Ectodermal cell (in vitro differentiated cells): ENCODE measurements around the gene ASPRV1.

Experiments used
- H3K27ac ChIP-seq: 2 replicates; pipeline ENCODE4 v1.7.0; 2013; ENCODE audit warnings: mild to moderate bottlenecking, low read depth, low read length; ENCODE audit not compliant: insufficient read depth, poor library complexity, severe bottlenecking
- H3K27me3 ChIP-seq: 2 replicates; pipeline ENCODE4 v1.7.0; 2013; ENCODE audit warnings: mild to moderate bottlenecking, low read length; ENCODE audit not compliant: insufficient read depth, control insufficient read depth, poor library complexity, severe bottlenecking
- H3K36me3 ChIP-seq: one replicate; pipeline ENCODE4 v1.7.0; 2013; ENCODE audit warnings: low read length; ENCODE audit not compliant: control insufficient read depth, insufficient read depth
- H3K4me1 ChIP-seq: one replicate; pipeline ENCODE4 v1.7.0; 2013; ENCODE audit warnings: low read length; ENCODE audit not compliant: control insufficient read depth, insufficient read depth
- H3K4me3 ChIP-seq: 2 replicates; pipeline ENCODE4 v1.7.0; 2013; ENCODE audit warnings: low read depth, low read length, control low read depth; ENCODE audit not compliant: insufficient read depth
- H3K9me3 ChIP-seq: 2 replicates; pipeline ENCODE4 v1.7.0; 2013; ENCODE audit warnings: mild to moderate bottlenecking, low read length, moderate library complexity; ENCODE audit not compliant: control insufficient read depth
- WGBS, 2 experiments: methylation state at CpG; one replicate each; pipeline ENCODE4 v1.1.7; 2013; ENCODE audit warnings: missing lambda C conversion rate in 2 of 2; 5-methylcytosine and 5-hydroxymethylcytosine counted together

The ASPRV1 gene

DNA sequence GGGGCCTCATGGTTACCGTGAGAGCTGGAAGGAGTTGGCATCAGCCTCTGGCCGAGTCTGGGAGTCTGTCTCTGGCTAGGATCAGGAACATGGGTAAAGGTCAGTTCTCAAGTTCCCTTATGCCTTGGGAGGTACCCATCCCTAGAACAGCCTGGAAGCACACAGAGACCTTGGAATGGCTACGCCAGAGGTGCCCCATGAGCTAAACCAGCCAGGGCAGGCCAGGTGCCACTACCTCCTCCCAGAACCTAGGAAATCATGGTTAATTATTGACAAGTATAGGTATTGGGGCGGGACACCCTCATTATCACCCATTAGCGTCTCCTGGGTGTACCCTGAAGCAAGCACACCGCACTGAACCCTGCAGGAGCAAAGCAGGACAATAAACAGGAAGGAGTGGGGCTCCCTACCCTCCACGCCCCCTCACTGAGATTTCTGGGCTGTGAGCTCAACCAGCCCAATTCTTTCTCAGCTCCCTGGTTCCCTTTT lies 3.0 kb upstream of the ASPRV1 start:
- no peaks in the 10 kb centered on the region for H3K9me3 ChIP-seq
- H3K27me3 ChIP-seq, result no peaks in the 10 kb centered on the region
- no peak overlapping the region for H3K4me3 ChIP-seq
- no peaks in the 10 kb centered on the region for H3K4me1 ChIP-seq
- H3K27ac ChIP-seq, result no peak overlapping the region
- WGBS, 2 experiments, result 93 to 95% methylated on average over 7 of the region's 7 CpGs
- H3K36me3 ChIP-seq, result no peaks in the 10 kb centered on the region

DNA sequence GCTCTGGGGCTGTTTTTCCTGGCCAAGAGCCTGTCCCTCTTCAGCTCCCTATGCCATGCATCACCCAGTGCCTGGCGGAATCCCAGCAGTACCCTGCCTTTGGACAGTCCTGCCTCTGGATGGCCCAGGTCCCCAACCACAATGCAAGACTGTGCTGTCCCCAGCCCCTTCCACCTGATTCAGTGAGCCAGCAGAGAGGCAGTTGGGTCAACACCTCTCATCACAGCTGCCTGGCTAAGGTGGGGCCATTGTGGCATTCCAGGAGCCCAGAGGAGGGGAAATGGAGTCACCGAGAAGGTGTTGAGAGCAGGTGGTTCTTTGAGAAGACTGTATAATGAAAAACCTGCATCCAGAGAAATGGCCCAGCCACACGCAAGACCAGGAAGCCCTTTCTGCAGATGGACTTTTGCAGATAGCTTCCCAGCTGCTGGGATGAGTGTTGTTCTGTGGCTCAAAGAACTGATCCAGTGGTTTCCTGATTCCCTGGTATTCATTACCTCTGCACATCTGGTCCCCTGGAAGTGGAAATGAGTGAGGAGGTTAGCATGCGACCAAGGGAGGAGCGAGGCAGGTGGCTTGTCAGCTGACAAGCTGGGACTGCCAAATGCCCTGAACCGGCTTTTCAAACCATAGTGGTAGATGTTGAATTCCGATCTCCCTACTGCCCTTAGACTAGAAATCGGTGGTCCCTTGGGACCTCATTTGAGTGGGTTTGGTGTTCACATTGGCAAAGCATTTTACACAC lies 1.7 kb upstream of the ASPRV1 start:
- H3K27me3 ChIP-seq, result no peaks in the 10 kb centered on the region
- peaks cover 5% of the 10 kb centered on the region for H3K4me1 ChIP-seq
- H3K36me3 ChIP-seq, result no peaks in the 10 kb centered on the region
- H3K9me3 ChIP-seq, result no peaks in the 10 kb centered on the region
- H3K27ac ChIP-seq, result no peak overlapping the region
- H3K4me3 ChIP-seq, result no peak overlapping the region
- 95 to 97% methylated on average over 8 of the region's 8 CpGs for whole genome bisulfite sequencing, 2 experiments

DNA sequence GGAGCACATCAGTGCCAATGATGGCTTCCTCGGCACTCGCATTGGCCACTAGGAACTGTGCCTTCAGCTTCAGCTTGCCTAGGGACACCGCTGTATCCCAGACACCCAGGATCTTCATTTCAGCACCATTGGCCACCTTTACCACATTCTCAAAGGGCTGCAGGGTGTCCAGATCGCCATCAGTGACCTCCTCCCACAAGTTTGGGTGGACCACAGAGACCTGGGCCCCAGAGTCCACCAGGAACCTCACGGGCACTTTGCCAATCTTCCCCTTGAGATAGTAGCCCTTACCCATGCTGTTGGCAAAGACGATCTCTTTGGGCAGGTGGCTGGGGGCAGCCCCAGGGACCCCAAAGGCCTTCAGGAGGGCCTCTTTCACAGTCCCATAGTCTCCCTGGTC lies 610 bp downstream of the ASPRV1 start:
- H3K9me3 ChIP-seq, result no peaks in the 10 kb centered on the region
- 93% methylated on average over 6 of the region's 6 CpGs for WGBS, 2 experiments
- no peak overlapping the region for H3K27ac ChIP-seq
- H3K36me3 ChIP-seq, result no peaks in the 10 kb centered on the region
- no peaks in the 10 kb centered on the region for H3K27me3 ChIP-seq
- H3K4me1 ChIP-seq, result peaks cover 5% of the 10 kb centered on the region
- no peak overlapping the region for H3K4me3 ChIP-seq

DNA sequence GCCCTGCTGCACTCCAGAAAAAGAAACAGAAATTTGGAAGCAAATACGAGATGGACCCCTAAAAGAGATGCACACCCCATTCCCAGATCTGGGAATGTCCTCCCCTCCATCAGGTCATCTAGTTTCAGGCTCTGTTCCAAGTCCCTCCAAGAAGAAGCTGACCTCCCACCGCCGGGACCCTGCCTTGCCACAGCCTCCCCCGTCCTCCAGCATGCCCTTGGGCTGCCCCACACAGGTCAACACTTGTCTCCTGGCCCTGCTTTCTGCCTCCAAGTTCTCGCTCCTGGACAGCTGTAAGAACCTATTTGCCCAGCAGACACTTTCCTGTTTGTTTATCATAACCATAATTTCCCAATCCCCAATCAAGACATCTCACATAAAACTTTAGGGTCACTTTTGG lies 2.0 kb downstream of the ASPRV1 start:
- 94% methylated on average over 5 of the region's 5 CpGs for WGBS, 2 experiments
- Histone ChIP-seq H3K27me3 (no peaks in the 10 kb centered on the region), H3K9me3 (no peaks in the 10 kb centered on the region), H3K27ac (no peak overlapping the region), H3K4me3 (no peak overlapping the region), H3K4me1 (peaks cover 5% of the 10 kb centered on the region), H3K36me3 (no peaks in the 10 kb centered on the region)

DNA sequence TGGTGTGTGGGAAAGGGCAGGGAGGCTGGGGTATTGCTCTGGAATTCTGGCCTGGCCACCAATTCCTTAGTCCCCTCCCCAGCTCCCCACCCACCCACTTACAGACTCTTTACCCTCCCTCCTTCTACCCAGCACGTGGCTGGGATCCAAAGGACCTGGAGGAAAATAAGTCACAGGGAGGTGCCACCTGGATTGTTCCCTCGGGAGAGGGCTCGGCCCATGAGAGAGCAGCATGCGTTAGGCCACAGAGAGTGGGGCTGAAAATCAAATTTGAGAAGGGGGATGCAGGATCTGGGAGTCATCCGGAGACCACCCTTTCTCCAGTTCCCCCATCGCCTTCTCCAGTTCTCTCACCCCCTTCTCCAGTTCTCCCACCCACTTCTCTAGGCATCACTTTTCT lies 3.0 kb downstream of the ASPRV1 start:
- 84 to 87% methylated on average over 6 of the region's 6 CpGs for WGBS, 2 experiments
- Histone ChIP-seq H3K27ac (no peak overlapping the region), H3K27me3 (no peaks in the 10 kb centered on the region), H3K4me1 (peaks cover 5% of the 10 kb centered on the region), H3K9me3 (no peaks in the 10 kb centered on the region), H3K36me3 (no peaks in the 10 kb centered on the region), H3K4me3 (no peak overlapping the region)

DNA sequence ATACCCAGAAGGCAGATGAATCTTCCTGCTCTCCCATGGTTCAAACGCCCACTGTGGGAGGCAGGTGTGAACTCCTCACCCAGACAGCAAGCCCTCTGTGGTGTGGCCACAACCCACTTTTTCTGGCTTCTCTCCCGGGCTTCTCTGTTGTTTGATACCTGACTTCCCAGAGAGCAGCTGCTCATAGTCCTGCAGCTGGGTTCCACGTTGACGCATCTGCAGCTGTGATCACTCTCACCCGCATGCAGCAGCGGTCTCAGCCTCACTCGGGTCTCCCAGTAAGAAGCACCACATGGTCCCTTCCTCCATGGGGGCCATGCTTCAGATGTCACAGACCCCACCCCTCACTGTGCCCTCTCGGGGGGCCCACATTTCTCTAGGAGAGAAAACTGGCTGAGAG lies 3.5 kb downstream of the ASPRV1 start:
- H3K4me1 ChIP-seq, result peaks cover 5% of the 10 kb centered on the region
- WGBS, 2 experiments, result 88 to 90% methylated on average over 8 of the region's 8 CpGs
- no peaks in the 10 kb centered on the region for H3K9me3 ChIP-seq
- no peak overlapping the region for H3K27ac ChIP-seq
- H3K27me3 ChIP-seq, result no peaks in the 10 kb centered on the region
- no peak overlapping the region for H3K4me3 ChIP-seq
- H3K36me3 ChIP-seq, result no peaks in the 10 kb centered on the region

DNA sequence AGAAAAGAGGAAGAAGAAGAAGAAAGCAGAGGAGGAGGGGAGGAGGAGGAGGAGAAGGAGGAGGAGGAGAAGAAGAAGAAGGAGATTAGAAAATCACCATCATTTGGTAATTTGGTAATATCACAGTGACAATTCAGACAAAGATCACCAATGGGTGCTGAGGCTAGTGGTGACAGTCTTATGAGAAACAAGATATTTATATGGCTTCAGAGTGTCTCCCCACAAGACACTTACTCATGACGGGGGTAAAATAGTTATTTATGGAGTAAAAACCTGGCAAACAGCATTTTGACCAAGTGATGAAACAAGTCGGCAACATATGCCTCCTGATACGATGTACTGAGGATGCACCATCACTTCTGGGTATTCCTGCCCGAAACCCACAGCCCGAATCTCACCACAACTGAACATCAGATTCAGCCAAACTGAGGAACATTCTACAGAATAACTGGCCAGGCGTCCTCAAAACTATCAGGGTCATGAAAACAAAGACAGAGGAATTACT lies 4.9 kb downstream of the ASPRV1 start:
- Histone ChIP-seq H3K4me1 (peaks cover 5% of the 10 kb centered on the region), H3K36me3 (no peaks in the 10 kb centered on the region), H3K27me3 (no peaks in the 10 kb centered on the region), H3K4me3 (no peak overlapping the region), H3K27ac (no peak overlapping the region), H3K9me3 (no peaks in the 10 kb centered on the region)
- WGBS, 2 experiments, result 93 to 95% methylated on average over 6 of the region's 6 CpGs

DNA sequence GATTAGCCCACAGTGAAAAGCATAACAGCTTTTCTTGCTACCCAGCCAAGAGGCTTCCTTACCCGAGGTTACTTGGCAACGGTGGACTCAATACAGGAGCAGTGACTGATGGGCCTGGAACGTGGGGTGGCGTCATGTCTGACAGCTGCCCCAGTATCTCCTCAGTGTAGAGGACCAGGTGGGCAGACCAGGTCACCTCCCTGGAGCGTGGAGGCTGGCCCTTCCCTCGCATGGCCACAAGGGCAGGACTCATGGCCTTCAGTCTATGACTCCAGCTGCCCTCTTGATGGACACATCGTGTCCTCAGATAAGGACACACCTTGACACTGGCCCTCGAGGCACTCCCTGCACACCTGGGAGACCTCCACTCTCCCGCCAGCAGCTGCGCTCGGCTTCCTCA lies 6.4 kb downstream of the ASPRV1 start:
- H3K4me3 ChIP-seq, result no peak overlapping the region
- H3K4me1 ChIP-seq, result peaks cover 5% of the 10 kb centered on the region
- no peaks in the 10 kb centered on the region for H3K36me3 ChIP-seq
- H3K27me3 ChIP-seq, result no peaks in the 10 kb centered on the region
- 92 to 93% methylated on average over 11 of the region's 11 CpGs for WGBS, 2 experiments
- H3K9me3 ChIP-seq, result no peaks in the 10 kb centered on the region
- H3K27ac ChIP-seq, result no peak overlapping the region

DNA sequence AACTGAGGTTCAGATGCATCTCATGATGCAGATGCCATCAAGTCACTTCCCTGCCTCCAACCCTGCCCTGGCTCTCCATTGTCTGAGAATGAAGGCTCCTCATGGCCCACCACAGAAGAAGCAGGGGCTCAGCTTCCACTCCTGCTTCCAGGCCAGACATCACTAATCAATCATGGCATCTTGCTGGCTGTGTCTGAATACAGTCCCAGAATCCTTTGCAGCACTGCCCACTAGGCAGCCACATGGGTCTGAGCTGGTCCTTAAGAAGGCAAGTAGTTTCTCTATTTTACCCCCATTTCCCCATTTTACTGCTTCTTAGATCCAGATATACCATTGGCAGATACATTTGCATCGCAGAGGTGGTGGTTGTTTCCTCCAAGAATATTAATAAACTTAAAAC lies 7.3 kb downstream of the ASPRV1 start:
- no peaks in the 10 kb centered on the region for H3K27me3 ChIP-seq
- no peaks in the 10 kb centered on the region for H3K9me3 ChIP-seq
- peaks cover 5% of the 10 kb centered on the region for H3K4me1 ChIP-seq
- no peak overlapping the region for H3K4me3 ChIP-seq
- H3K36me3 ChIP-seq, result no peaks in the 10 kb centered on the region
- 89 to 100% methylated on average over 1 of the region's 1 CpG for WGBS, 2 experiments
- no peak overlapping the region for H3K27ac ChIP-seq

DNA sequence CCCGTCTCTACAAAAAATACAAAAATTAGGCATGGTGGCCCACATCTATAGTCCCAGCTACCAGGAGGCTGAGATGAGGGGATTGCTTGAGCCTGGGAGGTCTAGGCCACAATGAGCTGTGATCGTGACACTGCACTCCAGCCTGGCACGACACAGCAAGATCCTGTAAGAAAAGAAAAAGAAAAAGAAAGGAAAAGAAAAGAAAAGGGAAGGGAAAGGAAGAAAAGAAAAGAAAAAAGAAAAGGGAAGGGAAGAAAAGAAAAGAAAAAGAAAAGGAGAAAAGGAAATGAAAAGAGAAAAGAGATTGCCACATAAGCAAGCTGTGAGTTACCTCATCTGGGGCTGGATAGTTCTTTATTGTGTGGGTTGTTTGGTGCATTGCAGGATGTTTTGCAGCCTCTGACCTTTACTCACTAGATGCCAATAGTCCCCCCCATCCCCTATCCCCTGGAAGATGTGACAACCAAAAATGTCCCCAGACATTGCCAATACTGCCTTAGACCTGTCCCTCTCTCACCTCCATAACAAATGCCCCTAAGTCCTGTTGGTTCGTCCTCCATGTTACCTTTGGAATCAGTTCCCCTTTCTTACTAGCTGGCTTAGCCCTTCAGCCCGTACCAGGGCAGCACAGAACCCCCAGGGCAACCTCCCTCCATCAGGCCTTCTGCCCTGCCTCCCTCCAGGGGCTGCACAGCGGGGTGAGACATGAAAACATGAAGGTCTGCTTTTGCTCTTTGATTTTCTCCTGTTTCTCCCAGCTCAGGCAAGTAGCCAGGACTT lies 8.9 kb downstream of the ASPRV1 start:
- Histone ChIP-seq H3K27me3 (no peaks in the 10 kb centered on the region), H3K9me3 (no peaks in the 10 kb centered on the region), H3K4me3 (no peak overlapping the region), H3K27ac (no peak overlapping the region), H3K36me3 (no peaks in the 10 kb centered on the region), H3K4me1 (no peaks in the 10 kb centered on the region)
- WGBS, 2 experiments, result 89 to 93% methylated on average over 6 of the region's 6 CpGs
